NCI-H2029 treated with DMSO at 0.1 percent for 48 hours (cell line): Measurements from ENCODE around the gene LRSAM1.

ENCODE experiments used
- DNase-seq: peaks from one replicate; lab custom pipeline; 2025; lab: John Stamatoyannopoulos, UW

The LRSAM1 gene

DNA sequence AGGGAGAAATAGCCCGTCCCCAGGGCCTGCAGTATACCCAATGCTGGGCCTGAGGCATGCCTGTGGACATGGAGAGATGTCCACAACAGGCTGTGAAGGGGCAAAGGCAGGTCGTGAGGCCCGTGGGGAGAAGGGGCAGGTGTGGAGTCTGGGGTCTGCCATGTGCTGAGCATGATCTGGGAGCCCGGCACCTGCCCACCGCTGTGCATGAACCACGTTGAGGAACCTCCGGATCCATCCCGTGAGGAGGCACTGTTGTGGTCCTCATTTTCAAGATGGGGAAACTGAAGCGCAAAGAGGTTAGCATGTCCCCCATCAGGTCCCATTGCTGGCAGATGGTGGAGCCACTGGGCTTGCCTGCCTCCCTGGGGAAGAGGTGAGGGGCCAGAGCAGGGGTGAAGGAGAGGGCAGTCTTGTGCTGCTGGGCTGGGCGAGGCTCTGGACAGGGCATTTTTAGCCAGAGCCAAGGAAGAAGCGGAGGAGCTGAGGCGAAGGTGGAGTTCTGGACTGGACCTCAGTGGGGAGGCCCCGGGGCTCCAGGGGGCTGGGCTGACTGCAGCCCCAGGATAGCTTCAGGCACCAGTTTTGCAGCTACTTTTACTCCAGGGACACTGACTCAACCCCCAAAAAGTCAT lies 46.5 kb downstream of the LRSAM1 start:
- no peak for DNase-seq

DNA sequence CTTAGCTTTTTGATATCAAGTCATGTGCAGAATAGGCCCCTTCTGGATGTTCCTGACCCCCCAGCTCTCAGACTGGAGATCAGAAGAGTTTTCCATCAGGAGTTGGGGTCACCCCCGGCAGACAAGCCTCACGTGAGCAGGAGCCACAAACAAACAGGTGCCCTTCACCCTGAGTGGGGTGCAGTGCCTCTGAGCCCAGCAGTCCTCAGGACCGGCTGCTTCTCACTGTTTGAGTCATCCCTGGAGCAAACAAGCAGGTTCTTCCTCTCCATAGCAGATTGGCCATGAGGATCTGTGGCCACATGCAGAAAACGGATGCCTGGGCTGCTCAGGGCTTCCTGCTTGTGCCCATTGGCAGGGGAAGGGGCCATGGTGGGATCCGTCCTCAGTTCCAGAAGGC lies 47.0 kb downstream of the LRSAM1 start:
- DNase-seq = no peak

DNA sequence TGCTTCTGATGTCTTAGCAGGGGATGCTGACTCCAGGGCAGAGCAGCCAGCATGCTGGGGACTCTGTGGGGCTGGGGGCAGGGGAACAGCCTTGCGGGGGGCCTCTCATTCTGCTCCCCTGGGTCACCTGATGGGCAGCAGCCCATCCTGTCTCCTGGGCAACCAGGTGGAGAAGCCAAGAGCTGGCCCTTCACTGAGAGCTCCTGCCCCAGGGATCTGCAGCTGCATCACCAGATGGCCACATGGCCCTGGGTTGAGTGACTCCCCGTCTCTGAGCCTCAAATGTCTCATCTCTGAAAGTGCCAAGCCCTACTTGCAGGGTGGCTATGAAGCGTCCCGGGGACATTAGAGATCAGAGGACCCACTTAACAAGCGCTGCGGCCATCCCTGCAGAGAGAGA lies 49.1 kb downstream of the LRSAM1 start:
- no peak for DNase-seq

DNA sequence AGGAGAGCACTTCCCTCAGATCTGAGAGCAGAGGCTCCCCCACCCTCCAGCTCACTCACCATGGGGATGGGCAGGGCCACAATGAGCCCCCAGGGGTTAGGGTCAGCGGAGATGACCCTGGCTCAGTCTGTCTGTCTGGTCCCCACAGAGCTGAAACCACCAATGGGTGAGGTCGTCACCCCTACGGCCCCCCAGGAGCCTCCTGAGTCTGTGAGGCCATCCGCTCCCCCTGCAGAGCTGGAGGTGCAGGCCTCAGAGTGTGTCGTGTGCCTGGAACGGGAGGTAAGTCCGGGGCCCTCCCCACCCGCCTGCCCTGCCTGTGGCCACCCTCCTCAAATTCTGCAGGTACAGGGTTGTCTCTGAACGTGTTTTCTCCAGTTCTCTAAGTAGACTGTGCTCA lies 49.6 kb downstream of the LRSAM1 start:
- DNase-seq = no peak

DNA sequence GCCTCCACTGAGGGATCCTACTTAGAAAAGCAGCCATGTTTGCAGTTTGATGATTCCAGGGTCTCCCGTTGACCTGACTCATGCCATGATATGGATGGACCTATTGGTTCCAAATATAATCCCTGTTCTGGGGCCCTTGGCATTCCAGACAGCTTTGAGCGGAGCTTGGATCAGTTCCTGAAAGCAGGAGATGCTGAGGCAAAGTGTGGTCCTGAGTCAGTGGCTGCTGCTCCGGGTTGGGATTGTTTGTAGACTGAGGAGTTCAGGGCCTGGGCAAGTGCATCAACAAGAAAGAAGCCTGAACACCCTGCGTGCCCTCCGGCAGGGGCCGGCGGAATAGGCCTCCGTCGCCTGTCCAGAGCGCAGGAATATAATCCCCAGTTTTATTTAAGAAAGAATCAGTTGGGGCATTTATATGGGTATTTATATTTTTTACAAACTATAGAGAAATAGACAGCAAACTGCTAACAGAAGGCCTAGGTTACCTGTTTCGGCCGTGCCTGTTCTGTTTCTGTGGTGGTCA lies 50.6 kb downstream of the LRSAM1 start:
- DNase-seq = no peak

DNA sequence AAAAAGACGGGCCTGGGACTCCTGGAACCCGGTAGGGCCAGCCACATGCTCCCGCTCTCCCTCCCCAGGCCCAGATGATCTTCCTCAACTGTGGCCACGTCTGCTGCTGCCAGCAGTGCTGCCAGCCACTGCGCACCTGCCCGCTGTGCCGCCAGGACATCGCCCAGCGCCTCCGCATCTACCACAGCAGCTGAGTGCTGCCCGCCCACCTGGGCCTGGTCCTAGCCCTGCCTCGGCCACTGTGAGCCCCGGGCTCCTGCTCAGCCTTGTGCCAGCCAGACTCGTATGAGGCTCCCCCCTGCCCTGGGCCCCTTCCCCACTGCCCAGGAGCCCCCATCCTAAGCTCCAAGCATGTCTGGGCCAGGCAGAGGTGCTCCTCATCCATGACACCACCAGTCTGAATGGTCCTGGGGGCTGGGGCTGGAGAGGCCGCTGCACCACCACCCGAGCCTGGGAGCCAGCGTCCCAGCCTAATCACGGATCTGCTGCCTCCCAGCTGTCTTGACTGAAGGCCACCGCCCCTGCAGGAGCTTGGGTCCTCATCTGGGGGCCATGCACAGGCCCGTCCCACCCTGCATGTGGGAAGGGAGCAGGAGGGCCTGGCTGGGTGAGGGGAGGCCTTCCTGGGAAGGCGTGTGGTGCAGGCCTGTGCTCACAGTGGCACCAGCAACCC lies 51.5 kb downstream of the LRSAM1 start:
- no peak for DNase-seq

DNA sequence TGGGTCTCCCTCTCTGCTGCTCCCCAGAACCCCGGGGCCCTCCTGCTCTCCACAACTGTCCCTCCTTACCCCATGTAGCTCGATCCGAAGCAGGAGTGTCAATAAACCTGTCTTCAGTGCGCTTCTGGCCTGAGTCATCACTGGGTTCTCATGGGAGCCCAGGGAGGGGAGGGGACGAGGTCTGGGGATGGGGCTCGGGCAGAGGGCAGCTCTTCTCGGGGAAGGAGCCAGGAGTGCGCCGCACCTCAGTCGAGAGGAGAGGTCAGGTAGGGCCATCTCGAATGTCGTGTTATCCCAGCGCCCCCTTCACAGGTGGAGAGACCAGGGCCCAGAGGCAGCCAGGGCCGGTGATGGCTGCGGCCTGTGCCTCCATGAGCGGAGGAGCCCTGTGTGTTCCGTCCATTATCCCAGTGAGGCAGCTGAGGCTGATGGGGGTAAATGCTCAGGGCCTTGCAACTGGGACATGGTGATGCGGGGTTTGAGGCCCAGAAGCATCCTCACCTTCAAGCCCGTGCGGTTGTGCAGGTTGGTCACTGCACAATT lies 52.1 kb downstream of the LRSAM1 start:
- no peak for DNase-seq

DNA sequence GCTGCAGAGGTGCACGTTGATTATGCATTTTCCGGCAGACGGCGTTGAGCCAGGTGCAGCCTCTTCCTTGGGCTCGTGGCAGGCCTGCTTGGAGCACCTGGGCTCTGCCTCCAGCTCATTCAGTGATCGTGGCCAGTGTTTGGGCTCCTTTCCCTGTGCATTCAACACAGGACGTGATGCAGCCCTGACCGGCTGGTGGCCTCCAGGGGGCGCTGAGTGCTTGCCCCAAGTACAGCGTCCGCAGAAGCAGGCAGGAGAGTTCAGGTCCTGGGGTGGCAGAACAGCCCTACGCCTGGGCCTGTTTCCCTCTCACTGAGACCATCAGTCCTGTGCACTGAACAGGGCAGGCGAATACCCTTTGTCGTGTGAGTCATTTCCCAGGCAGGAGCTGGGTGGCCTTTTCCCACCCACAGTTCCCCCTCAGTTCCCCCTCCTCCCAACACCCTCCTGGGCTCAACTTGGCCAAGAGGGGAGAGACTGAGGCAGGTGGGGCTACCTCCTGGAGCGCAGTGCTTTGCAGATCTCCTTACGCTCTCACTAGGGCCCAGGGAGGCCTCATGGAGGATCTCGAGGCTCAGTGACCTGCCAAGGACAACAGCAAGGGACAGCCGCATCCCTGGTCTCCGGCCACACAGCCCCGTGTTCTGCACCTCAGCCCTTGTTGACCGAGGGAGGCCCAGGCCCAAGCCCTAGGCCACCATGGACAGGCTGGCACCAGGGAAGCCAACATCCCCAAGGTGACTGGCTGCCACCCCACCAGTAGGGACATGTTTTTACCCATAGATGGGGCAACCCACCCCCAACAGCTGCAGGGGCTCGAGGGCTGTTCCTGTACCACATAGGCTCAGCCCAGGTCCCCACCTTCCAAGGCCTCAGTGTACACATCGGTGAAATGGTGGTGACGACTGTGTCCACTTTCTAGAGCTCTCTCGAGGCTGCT lies 52.9 kb downstream of the LRSAM1 start:
- DNase-seq = peak; percentile 62

DNA sequence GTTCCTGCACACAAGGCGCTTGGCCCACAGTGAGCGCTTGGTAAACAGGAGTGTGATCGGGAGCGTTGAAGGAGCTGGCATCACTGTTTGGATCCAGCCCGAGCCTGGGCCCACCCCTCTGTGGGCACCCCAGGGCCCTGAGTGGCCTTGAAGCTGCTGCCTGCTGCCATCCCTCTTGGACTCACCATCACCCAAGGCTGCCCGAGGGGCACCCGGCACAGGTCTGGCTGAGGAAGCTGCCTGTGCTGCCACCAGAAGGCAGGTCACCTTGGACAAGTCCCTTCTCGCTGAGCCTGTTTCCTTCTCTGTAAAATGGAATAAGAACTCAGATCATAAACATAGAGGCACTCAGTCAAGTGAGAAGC lies 53.6 kb downstream of the LRSAM1 start:
- no peak for DNase-seq

DNA sequence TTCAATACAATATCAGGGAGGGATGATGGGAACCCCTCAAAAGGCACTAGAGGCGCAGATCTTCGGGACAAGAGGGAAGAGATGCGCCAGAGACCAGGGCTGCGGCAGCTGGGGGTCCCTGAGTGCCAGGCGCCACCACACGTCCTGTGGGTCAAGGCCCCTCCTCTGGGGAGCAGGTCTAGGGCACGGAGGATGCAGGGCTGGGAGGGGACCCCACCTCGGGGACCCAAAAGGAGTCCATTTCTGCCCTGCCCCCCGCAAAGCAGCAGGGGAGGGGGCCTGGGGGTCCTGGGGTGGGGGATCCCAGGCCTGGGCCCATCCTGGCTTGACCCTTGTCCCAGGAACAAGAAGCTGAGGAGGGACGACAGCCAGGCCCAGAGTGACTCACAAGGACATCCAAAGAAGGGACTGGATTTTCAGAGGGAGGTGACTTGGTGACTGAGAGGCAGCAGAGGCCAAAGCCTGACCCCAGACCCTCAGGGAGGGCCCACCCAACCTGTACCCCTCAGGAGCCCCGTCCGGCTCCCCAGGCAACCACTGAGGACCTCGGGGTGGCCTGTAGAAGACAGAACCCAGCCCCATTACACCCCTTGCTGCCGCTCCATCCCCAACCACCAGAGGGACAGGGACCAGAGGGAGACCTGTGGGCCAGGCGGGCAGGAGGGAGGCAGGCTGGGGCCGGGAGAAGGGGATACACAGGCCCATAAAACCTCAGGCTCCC lies 54.2 kb downstream of the LRSAM1 start:
- DNase-seq = no peak

DNA sequence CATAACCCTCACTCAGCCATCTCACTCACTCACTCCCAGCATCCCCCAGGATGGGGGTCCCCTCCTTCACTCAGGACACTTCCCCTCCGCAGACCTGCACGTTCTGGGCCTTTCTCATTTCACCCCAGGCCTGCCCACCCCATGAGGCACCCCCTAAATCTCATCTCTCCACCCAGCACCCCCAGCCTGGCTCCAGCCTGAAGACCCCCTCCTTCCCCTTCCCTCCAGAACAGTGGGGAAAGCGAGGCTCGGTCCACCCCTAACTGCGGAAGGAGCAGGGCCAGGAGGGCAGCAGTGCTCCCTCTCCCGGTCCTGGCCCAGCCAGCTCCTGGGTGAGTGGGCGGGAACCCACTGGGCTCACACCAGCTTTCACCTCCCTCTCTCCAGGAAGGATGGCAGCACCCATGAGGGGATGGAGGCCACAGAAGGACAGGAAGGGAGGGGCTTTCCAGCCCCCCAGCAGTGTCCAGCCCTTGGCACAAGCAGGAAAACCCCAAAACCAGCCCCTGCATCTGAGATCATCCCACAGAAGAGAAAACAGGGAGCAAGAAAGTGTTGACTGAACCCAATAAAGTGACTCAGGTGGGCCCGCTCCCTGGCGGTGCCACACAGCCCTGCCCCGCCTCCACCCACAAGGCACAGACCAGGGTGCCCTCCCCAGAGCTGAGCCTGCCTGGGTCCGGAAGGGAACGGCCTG lies 55.0 kb downstream of the LRSAM1 start:
- no peak for DNase-seq

DNA sequence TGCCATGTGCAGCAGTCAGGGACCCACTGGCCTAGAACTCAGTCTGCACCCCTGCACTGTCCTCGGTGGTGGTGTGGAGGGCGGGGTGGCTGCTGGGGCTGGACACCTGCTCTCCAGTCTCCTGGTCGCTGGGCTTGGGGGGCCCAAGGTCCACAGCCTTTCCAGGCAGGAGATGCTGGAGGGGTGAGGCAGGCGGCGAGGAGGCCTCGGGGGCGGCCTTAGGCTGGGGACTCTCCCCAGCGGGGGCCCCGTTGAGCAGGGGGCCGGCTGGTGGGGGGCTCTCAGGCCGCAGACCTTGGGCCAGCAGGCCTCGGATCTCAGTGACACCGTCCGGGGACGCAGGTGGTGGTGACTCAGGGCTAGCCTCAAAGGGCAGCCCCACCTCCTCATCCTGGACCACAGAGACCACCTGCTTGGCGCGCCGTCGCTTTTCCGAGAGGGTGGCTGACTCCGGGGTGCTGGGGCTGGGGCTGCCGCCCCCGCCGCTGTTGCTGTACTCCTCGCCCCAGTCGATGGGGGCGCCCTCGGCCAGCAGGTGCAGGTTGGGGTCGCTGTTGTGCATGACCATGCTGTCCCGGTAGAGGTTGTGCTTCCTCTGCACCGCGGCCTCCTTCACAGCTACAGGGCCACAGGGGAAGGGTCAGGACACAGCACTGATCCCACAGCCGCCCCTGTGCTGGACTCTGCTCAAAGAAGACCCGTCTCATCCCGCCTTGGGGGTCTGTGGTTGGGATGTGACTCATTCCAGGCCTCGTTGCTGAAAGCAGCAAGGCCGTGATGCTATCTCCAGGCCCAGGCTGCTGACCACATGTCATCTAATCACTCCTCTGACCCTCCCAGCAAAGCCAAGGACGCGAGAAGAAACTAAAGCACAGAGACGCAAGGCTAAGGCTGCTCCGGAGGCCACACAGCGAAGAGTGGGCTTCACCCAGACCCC lies 55.8 kb downstream of the LRSAM1 start:
- DNase-seq = no peak

DNA sequence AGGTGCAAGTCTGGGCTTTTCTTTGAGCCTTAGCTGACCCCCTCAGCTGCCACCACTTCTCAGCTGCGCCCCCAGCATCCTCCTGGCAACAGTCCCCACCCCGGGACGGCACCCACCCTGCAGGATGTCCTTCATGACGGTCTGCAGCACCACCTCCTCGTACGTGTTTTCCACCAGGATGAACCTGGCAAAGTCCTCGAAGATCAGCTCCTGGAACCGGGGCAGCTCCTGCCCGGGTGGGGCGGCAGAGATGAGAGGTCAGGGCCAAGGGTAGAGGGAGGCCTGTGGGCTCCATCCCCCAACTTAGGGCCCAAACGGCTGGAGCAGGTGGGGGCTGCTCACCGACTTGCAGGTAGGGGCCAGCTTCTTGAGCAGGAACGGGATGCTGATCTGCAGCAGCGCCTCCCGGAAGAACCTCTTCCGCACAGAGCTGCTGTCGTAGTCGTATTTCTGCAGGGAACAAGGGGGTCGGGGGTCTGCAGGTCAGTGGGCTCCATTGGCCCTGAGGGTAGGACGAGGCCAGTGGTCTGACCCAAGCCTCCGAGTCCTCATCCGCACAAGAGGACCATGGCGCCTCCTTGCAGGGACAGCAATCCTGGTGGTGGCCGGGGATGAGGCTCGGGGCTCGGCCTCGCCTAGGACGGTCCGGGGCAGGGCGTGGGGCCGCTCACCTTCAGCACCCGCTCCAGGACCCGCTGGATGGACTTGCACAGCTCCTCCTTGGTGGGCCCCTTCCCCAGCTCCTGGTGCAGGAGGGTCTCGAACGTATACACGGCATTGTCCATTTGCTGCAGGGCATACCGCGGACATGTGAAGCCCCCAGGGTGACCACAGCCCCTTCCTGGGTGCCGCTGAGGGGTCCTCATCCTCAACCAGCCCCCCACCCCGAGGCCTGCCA lies 56.7 kb downstream of the LRSAM1 start:
- DNase-seq = no peak

DNA sequence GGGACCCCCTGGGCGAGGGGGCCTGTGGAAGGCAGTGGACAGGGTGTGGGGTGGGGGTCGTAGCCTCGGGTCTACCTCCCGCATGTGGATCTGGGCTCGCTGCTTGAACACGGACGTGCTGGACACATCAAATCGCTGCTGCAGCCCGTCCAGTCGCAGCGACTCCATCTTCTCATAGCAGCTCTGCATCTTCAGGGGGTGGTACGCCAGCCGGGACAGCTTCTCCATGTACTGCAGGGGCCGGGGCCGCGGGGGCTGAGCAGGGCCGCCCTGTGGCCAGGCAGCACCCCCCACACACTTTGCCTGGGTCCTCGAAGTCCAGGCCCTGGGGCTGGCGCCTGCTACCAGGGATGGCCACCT lies 57.6 kb downstream of the LRSAM1 start:
- DNase-seq = no peak

DNA sequence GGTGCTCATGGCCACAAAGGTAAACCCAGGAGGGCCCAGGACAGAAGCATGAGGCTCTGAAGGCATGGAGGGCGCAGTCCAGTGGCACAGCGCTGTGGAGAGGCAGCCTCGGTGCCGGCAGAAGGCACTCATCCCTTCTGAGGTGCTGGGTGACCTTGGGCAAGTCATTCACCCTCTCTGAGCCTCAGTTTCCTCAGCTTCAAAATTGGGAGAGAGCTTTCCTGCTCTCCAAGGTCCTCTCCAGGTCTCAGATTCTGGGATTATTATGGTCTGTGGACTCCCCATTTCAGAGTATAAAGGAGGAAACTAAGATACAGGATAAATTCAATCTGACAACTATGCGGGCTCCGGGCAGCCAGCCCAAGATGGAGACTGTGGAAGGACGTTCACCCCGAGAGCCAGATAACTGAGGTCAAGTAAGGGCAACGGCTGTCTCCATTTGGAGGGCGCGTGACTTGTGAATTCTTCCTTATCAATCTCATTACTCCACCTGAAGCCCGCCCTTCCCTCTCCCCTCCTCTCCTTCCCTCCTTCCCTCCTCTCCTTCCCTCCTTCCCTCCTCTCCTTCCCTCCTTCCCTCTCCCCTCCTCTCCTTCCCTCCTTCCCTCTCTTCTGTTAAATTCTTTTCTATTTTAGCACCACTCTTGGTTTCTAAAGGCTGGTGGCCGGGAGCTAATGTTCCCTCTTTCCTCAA lies 58.1 kb downstream of the LRSAM1 start:
- DNase-seq = no peak

DNA sequence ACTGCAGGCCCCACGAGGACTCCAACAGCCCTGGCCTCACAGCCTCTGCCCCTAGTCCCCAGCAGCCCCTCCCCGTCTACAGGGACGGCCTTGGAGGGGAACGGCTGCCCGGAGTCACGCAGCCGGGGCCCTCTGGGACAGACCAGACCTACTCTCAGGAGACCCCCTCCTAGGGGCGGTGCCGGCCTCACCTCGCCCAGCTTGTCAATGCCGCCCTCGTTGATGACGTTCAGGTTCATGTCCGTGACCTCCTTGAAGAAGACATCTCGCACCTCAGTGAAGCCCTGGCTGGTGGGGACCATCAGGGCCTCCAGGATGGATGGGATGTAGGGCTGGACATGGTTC lies 58.6 kb downstream of the LRSAM1 start:
- no peak for DNase-seq

DNA sequence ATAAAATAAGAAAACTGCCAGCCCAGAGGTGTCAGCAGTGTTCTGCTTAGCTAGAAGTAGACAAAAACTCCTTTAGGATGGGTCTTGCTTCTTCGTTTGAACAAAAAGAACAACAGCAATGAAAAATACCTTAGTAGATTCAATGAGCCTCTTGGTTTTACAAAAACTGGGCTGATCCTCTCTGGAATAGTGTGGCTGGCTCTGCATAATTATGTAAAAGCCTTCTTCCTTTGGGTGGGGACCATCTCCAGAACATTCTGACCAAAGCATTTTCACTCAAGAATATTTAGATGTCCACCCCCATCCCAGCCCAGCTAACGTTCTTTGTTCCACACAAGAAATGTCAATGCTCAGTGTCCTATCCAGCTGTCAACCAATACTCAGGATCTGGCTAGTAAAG lies 63.2 kb downstream of the LRSAM1 start:
- no peak for DNase-seq

DNA sequence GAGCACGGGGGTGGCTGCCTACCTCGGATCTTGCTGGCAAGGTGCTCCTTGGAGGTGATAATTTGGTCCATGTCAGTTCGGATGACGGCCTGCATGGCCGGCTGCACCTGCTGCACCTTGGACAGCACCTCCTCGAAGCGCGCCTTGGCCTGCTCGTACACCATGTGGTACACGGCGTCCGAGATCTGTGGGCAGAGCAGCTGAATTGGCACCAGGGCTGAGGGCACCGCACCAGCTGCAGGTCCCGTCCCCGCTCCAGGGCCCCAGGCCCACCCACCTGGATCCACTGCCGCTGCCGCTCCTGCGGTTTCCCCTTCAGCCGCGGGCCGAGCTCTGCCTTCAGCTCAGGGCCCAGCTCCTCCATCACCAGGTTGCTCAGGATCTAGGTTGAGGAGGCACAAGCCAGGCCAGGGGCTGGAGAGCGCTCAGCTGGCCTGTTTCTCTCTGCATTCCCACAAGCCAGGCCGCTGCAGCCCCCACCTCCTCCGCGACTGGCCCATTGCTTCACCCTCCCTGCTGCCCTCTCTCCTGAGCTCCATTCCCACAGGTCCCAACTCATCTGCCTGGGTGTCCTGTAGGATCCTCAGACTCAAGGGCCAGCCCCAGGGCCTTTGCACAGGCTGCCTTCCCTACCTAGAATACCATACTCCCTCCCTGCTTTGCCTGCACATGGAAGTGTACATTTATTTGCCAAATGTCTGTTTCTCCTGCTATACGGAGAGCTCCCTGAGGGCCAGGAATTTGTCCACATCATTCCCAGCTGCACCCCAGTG lies 65.7 kb downstream of the LRSAM1 start:
- no peak for DNase-seq
